NCI-H1417 (cell line): ENCODE measurements around the gene PERCC1.

Source experiments
- DNase-seq, 3 experiments: peaks; one replicate each; lab custom pipeline; 2025; lab: John Stamatoyannopoulos, UW

Gene PERCC1

DNA sequence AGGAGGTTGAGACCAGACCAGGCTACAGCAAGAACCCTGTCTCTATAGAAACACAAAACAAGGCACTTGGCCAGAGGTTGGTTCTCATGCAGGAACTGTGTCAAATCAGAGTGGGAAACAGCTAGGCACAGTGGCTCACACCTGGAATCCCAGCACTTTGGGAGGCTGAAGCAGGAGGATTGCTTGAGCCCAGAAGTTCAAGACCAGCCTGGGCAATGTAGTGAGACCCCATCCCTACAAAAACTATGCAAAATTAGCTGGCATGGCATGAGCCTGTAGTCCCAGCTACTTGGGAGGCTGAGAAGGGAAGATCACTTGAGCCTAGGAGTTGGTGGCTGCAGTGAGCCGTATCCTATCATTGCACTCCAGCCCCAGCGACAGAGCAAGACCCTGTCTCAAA is 18.0 kb upstream of the PERCC1 start:
- no peak for DNase-seq

DNA sequence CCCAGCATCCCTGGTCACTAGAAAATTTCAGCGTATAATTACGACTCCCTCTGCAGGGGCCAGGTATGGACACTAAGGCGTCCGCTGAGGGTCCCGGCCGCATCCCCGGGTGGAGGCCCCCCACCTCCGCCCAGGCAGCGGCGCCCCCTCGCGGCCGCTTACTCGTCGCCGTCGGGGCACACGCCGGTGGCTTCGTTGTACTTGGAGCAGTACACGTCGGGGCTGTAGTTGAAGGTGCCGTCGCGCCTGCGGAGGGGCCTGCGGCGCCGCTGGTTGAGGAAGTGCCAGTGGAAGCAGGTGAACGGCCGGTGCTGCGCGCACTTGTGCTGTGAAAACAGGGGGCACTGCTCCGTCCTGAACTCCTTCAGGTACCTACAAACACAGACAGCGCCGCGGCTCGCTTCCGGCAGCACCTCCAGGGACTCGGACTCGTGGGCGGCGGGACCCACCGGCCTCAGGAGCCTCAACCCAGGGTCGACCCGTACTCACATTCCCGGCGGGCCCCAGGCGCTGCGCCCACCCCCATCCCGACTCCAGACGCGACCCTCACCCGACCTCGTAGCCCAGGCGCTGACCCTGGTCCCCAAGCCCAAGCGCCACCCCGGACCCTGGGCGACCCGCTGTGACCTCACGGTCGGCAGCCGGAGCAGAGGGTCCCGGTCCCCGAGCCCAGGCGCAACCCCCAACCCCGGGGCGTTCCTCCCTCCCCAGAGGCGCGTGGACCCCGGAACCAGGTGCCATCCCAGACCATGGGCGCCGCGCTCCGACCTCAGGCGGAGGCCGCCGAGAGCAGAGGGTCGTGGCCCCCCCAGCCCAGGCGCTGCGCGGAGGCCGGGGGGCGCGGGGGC is 17.0 kb upstream of the PERCC1 start:
- peak; percentile 56 to 69 (median 62) for DNase-seq

GRCh38 chr16:1414532-1415260 is 16.2 kb upstream of the PERCC1 start, which contains the start of gene UNKL:
TSS of gene UNKL (minus strand) at chr16:1414704. CDS start at chr16:1414691, 13 bp downstream.
- peak; percentile 41 to 78 (median 63) for DNase-seq

GRCh38 chr16:1416521-1416941 is 14.3 kb upstream of the PERCC1 start:
- DNase-seq = no peak

- no peak for DNase-seq
Observed at GRCh38 chr16:1420111-1420539, 10.8 kb upstream of the PERCC1 start.

DNA sequence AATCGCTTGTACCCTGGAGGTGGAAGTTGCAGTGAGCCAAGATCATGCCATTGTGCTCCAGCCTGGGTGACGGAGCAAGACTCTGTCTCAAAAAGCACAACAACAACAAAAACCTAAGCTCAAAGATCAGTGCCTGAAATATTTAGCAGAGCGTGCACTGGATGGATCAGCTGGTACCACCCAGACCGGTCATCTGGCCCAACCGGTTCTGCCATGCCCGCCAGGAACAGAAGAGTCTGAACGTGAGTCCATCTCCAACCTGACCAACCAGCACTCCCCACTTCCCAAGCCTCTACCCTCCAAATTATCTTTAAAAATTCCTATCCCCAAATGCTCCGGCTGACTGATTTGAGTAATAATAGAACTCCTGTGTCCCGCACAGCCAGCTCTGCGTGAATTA is 8.8 kb upstream of the PERCC1 start:
- DNase-seq = no peak

GRCh38 chr16:1424028-1424427 is 6.8 kb upstream of the PERCC1 start:
- DNase-seq = peak in 1 of 3 experiments; percentile 47

- DNase-seq = no peak
Observed at GRCh38 chr16:1425616-1426370, 5.1 kb upstream of the PERCC1 start.

- DNase-seq = peak; percentile 38 to 94 (median 65)
Observed at GRCh38 chr16:1426734-1427471, 4.0 kb upstream of the PERCC1 start.

DNA sequence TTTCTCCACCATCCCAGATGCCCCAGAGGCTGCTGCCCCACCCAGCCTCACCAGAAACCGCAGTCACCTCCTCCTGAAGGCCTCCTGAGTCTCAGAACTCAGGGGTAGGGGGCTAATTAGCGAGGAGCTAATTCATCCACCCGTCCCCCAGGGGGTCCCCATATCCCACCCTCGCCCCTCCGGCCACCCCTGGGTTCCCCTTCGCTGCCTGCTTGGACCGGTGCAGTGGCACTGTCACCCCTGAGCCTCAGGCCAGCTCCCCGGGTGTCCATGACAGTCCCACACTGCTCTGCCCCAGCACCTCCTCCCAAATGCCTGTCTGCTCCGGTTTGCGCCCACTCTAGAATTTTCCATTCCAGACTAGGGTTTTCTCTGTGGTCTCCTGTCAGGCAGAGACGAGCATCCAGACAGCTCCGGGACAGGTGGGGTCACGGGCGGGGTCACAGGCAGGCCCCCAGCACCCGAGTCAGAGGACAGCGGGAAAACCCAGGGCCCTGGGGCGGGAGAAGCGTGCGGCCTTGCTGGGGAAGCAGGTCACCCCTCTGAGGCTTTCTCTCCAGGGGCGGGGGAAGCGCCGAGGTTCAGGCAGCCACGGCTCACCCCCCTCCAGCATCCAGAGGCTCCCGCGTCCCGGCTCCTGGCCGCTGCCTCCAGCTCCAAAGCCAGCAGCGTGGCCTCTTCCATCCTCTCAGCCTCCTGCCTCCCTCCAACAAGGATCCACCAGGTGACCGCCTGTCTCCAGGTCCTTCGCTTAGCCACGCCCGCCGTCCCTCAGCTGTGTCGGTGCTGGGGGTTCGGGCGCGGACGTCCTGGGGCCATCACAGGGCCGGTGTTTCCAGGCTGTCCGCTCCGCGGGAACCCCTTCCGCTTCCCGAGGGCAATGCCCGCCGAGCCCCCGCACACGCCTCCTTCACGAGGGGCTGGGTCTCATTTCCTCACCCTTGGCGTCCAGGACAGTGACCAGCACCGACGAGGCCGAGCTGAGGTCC is 3.1 kb upstream of the PERCC1 start:
- DNase-seq = peak in 1 of 3 experiments; percentile 28

- DNase-seq = no peak
Observed at GRCh38 chr16:1428511-1428910, 2.4 kb upstream of the PERCC1 start.

DNA sequence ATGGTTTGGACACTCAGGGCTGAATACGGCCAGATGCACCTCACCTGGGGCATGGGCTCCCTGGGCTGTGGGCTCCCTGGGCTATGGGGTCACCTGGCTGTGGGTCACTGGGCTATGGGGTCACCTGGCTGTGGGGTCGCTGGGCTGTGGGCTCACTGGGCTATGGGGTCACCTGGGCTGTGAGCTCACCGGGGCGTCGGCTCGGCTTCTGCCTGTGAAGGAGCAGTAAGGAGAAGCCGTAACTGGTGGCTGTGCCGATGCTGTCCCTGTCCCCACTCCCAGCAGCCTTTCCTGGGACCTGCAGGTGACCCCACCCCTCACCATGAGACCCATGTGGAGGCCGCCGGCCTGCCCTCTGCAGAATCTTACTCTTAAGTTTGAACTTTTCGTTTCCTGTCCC is 1.9 kb upstream of the PERCC1 start:
- DNase-seq = no peak

DNA sequence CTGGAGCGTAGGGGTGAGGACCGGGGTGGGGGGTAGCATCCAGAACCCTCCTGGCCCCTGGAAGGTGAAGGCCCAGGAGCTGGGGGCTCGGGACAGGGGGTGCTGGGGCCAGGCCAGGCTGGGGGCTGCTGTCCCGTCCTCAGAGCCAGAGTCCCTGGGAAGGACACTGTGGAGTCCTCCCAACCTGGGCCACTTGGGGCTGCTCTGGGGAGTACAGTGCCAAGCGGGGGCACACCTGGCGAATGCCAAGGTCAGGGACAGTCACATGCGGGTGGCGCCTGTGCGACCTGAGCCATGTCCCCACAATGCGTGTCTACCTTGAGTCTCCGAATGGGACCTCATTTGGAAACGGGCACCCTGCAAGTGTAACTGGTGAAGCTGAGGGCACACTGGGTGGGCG is 1.2 kb upstream of the PERCC1 start:
- no peak for DNase-seq

DNA sequence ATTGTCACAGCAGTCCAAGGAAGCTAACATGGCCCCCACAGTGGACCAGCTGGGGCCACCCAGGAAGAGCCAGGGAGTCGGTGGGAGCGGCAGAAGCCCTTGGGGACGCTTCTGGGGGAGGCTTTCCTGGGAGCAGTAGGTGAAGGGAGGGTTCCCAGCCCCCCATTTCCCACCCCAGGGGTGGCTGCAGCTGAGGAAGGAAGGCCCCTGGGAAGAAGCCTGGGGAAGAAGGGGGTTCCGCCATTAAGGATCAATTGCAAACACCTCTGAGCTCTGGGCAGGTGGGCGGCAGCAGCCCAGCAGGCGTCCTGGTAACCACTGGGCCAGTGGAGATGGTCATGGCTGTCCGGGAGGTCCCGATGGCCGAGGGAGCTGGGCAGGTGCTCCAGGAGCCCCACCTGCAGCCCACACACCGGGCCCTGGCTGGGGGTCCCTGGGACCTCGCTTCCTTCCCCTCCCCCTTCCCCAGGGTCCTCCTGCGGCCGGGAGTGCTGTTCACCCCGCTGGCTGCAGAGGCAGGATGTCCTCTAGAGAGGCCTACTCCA is 592 bp upstream of the PERCC1 start:
- DNase-seq = no peak

- DNase-seq = no peak
Observed at GRCh38 chr16:1431497-1432270, 806 bp downstream of the PERCC1 start.

- no peak for DNase-seq
Observed at GRCh38 chr16:1432388-1433262, 1.7 kb downstream of the PERCC1 start.

DNA sequence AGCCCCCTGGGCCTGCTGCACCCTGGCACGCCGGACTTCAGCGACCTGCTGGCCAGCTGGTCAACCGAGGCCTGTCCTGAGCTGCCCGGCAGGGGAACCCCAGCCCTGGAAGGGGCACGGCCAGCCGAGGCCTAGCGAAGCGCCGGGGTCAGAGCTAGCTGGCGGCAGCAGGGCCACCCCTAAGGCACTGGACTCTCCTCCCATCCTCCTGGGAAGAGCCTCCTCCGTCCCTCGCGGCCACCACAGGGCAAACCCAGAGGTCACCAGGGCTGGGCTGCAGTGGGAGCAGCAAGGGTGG is 2.3 kb downstream of the PERCC1 start:
- no peak for DNase-seq

GRCh38 chr16:1433756-1434155 is 2.9 kb downstream of the PERCC1 start:
- DNase-seq = peak in 1 of 3 experiments; percentile 47
